Mesendoderm (in vitro differentiated cells): ENCODE measurements around the gene RGS11.

Experiments
- DNase-seq: peaks from one replicate; pipeline ENCODE4 v3.0.0; 2013
- H2AK5ac ChIP-seq: 2 replicates; pipeline ENCODE4 v1.6.1; 2013; ENCODE audit warnings: low read length, inconsistent platforms
- H2BK120ac ChIP-seq: 2 replicates; pipeline ENCODE4 v1.6.1; 2013; ENCODE audit warnings: low read depth, mild to moderate bottlenecking, low read length, moderate library complexity, mixed read lengths
- H2BK15ac ChIP-seq: replicated peaks from 2 replicates; pipeline ENCODE4 v1.6.1; 2013; ENCODE audit warnings: low read depth, mild to moderate bottlenecking, moderate library complexity
- H2BK5ac ChIP-seq: 2 replicates; pipeline ENCODE4 v1.6.1; 2013; ENCODE audit warnings: low read length, inconsistent platforms
- H3K18ac ChIP-seq: 2 replicates; pipeline ENCODE4 v1.6.1; 2013; ENCODE audit warnings: mild to moderate bottlenecking, low read length, mixed read lengths
- H3K23ac ChIP-seq: one replicate; pipeline ENCODE4 v1.6.1; 2013; ENCODE audit warnings: low read length
- H3K27ac ChIP-seq: 2 replicates; pipeline ENCODE4 v1.5.1; 2013; ENCODE audit warnings: low read depth, mild to moderate bottlenecking, inconsistent platforms, low read length, moderate library complexity
- H3K27me3 ChIP-seq: 2 replicates; pipeline ENCODE4 v1.6.1; 2013; ENCODE audit warnings: low read length, control low read depth, mild to moderate bottlenecking, inconsistent platforms; ENCODE audit not compliant: insufficient read depth, poor library complexity
- H3K36me3 ChIP-seq: 2 replicates; pipeline ENCODE4 v1.6.1; 2013; ENCODE audit warnings: low read length, inconsistent platforms; ENCODE audit not compliant: control insufficient read depth, insufficient read depth
- H3K4ac ChIP-seq: one replicate; pipeline ENCODE4 v1.6.1; 2013; ENCODE audit warnings: low read depth, mild to moderate bottlenecking, low read length, moderate library complexity
- H3K4me1 ChIP-seq: 2 replicates; pipeline ENCODE4 v1.6.1; 2013; ENCODE audit warnings: low read depth, low read length, inconsistent platforms; ENCODE audit not compliant: control insufficient read depth
- H3K4me2 ChIP-seq: 2 replicates; pipeline ENCODE4 v1.6.1; 2013; ENCODE audit warnings: low read length
- H3K4me3 ChIP-seq: 2 replicates; pipeline ENCODE4 v1.5.1; 2013; ENCODE audit warnings: mild to moderate bottlenecking, low read length
- H3K56ac ChIP-seq: one replicate; pipeline ENCODE4 v1.6.1; 2013; ENCODE audit warnings: low read length
- H3K79me1 ChIP-seq: 2 replicates; pipeline ENCODE4 v1.6.1; 2013; ENCODE audit warnings: low read length, inconsistent platforms
- H3K79me2 ChIP-seq: 2 replicates; pipeline ENCODE4 v1.6.1; 2013; ENCODE audit warnings: mild to moderate bottlenecking, low read length; ENCODE audit not compliant: control insufficient read depth, insufficient read depth
- H3K9ac ChIP-seq: 2 replicates; pipeline ENCODE4 v1.6.1; 2013; ENCODE audit warnings: low read length, inconsistent platforms
- H4K5ac ChIP-seq: one replicate; pipeline ENCODE4 v1.6.1; 2013; ENCODE audit warnings: low read length
- H4K8ac ChIP-seq: one replicate; pipeline ENCODE4 v1.6.1; 2013; ENCODE audit warnings: low read depth, mild to moderate bottlenecking, control low read depth, low read length, moderate library complexity
- WGBS: extraction: QIAGEN DNeasy Blood & Tissue Kit; methylation state at CpG from one replicate; pipeline ENCODE4 v1.1.7; 2013; ENCODE audit warnings: low lambda C conversion rate, missing lambda C conversion rate; ENCODE audit not compliant: insufficient coverage; ENCODE audit errors: extremely low coverage; 5-methylcytosine and 5-hydroxymethylcytosine counted together

The RGS11 gene

DNA sequence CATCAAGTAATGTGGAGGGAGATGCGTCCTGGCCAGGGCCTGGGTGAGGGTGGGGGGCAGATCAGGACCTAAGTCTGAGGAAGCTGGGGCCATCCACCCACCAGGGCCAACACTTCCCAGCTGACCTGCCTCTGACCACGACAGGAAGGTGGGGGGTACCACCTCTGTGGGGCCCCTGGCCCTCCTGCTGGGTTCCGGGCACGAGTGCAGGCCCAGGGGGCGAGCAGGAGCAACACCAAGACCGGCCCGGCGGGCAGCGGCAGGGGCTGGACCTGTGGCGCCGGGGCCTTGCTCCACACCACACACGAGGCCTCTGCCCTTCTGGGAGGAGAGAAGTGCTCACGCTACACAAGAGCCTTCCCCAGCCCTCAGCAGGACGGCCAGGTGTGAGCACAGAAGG, 20.5 kb upstream of the RGS11 start:
- H3K79me1 ChIP-seq = no peaks in the 10 kb centered on the region
- no peak overlapping the region for H2BK15ac ChIP-seq
- no peak overlapping the region for H3K18ac ChIP-seq
- no peak overlapping the region for H3K4me3 ChIP-seq
- no peak overlapping the region for H2BK120ac ChIP-seq
- H3K27me3 ChIP-seq = no peaks in the 10 kb centered on the region
- H3K36me3 ChIP-seq = peaks cover 2% of the 10 kb centered on the region
- no peak overlapping the region for H3K4ac ChIP-seq
- H3K4me2 ChIP-seq = no peak overlapping the region
- no peak overlapping the region for H4K5ac ChIP-seq
- H2BK5ac ChIP-seq = no peak overlapping the region
- H3K79me2 ChIP-seq = no peaks in the 10 kb centered on the region
- H2AK5ac ChIP-seq = no peak overlapping the region
- no CpG with 5 or more reads among the region's 14 CpGs for WGBS
- no peak overlapping the region for H3K56ac ChIP-seq
- H4K8ac ChIP-seq = no peak overlapping the region
- DNase-seq = no peak
- H3K23ac ChIP-seq = no peak overlapping the region
- no peaks in the 10 kb centered on the region for H3K4me1 ChIP-seq
- no peak overlapping the region for H3K9ac ChIP-seq
- no peak overlapping the region for H3K27ac ChIP-seq

DNA sequence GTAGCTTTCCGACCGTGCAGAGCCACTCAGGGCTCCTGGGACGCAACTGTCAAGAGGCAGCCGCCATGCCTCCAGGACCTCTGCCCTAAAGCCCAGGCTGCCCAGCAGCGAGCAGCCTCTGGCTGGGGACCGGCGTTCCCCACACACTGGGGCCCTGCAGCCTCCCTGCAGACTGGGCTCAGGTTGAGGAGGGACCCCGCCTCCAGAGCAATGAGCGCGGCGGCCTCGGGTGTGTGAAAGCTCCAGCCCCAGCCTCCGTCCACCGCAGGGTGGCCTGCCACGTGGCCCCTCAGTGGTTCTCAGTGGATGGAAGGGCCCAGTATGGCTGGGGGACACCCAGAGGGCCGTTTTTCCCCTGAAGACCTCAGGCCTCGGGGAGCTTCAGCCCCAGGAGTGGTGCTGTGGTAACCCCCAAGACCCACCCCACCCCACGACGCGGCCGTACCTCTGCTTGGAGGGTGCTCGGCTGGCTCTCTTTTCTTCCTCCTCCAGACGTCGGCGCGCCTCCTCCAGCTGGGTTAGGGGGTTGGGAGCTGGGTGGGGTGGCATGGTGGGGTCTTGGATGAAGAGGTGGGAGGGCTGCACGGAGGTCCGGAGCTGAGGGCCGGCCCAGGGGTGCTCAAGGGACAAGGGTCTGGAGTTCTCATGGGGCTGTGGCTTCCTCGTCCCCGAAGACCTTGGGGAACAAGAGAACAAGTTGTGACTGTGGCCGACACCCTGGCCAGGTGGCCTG, 17.5 kb upstream of the RGS11 start:
- no peak overlapping the region for H2AK5ac ChIP-seq
- no peaks in the 10 kb centered on the region for H3K79me2 ChIP-seq
- H3K9ac ChIP-seq = no peak overlapping the region
- H3K36me3 ChIP-seq = peaks cover 5% of the 10 kb centered on the region
- no peak overlapping the region for H3K4me3 ChIP-seq
- H4K5ac ChIP-seq = no peak overlapping the region
- no peak overlapping the region for H2BK120ac ChIP-seq
- H3K4me2 ChIP-seq = no peak overlapping the region
- DNase-seq = no peak
- no CpG with 5 or more reads among the region's 32 CpGs for WGBS
- H3K79me1 ChIP-seq = no peaks in the 10 kb centered on the region
- no peak overlapping the region for H3K23ac ChIP-seq
- no peak overlapping the region for H2BK5ac ChIP-seq
- H4K8ac ChIP-seq = no peak overlapping the region
- no peak overlapping the region for H3K4ac ChIP-seq
- H3K27me3 ChIP-seq = no peaks in the 10 kb centered on the region
- no peak overlapping the region for H3K27ac ChIP-seq
- no peak overlapping the region for H3K56ac ChIP-seq
- H3K18ac ChIP-seq = no peak overlapping the region
- no peaks in the 10 kb centered on the region for H3K4me1 ChIP-seq
- H2BK15ac ChIP-seq = no peak overlapping the region

DNA sequence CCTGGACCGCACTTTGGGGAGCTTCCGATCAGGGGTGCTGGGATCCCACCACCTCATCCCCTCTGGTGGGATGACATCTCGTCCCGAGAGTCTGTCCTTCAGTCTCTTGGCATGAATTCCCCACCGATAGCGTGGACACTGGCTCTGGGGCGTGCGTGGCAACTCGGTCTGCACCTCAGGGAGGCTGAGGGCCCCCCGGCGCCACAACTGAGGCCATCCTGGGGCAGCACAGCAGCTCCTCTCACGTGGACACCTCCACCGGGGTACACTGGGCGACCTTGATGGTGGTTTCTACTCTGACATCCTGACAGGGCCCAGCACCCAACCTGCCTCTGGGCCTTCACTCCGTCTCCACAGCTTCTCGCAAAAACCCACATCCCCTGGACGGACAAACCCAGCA, 15.8 kb upstream of the RGS11 start:
- no peak overlapping the region for H4K8ac ChIP-seq
- no peak overlapping the region for H3K56ac ChIP-seq
- peaks cover 7% of the 10 kb centered on the region for H3K36me3 ChIP-seq
- H2BK120ac ChIP-seq = no peak overlapping the region
- H3K27me3 ChIP-seq = no peaks in the 10 kb centered on the region
- no peak overlapping the region for H3K4ac ChIP-seq
- no peak overlapping the region for H4K5ac ChIP-seq
- H2BK15ac ChIP-seq = no peak overlapping the region
- H3K23ac ChIP-seq = no peak overlapping the region
- no peaks in the 10 kb centered on the region for H3K79me2 ChIP-seq
- H3K79me1 ChIP-seq = no peaks in the 10 kb centered on the region
- H3K27ac ChIP-seq = no peak overlapping the region
- no peak for DNase-seq
- no peak overlapping the region for H3K18ac ChIP-seq
- H3K4me2 ChIP-seq = no peak overlapping the region
- WGBS = no CpG with 5 or more reads among the region's 17 CpGs
- no peak overlapping the region for H2BK5ac ChIP-seq
- no peaks in the 10 kb centered on the region for H3K4me1 ChIP-seq
- no peak overlapping the region for H3K4me3 ChIP-seq
- no peak overlapping the region for H3K9ac ChIP-seq
- H2AK5ac ChIP-seq = no peak overlapping the region

DNA sequence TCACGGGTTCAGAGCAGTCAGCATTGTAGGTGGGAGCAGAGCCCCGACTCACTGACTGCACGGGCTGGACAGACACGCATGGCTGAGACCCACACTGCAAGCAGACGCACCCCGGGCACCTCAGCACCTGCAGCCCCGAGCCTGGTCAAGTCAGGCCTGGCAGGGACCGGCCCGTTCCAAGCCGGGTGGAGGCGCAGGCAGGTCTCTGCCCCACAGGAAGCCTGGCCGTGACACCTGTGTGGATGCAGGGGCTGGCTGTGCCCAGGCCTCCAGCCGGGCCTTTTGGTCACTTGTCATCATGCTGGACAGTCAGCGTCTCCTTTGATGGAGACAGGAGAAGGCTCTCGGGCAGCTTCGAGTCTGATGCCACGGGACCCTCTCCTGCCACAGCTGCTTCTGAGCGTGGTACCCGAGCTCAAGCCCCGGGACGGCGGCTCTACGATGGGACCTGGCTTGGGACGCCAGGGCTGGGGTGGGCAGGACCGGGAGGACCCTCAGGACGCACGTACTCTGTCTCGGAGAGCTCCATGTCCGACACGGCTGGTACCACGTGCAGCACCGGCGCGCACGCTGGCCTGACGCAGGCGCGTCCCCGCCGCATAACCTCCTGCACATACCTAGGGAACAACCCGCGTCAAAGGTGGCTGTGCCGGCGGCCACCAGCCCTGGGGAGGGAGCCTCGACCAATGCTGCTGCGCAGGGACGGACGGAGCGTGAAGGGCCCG, 15.1 kb upstream of the RGS11 start:
- no peak overlapping the region for H2BK120ac ChIP-seq
- no peak overlapping the region for H3K27ac ChIP-seq
- no peak overlapping the region for H3K56ac ChIP-seq
- H2BK15ac ChIP-seq = no peak overlapping the region
- H3K79me2 ChIP-seq = no peaks in the 10 kb centered on the region
- H4K5ac ChIP-seq = no peak overlapping the region
- no peak overlapping the region for H3K4me2 ChIP-seq
- H3K23ac ChIP-seq = no peak overlapping the region
- H3K9ac ChIP-seq = no peak overlapping the region
- no peaks in the 10 kb centered on the region for H3K4me1 ChIP-seq
- H3K27me3 ChIP-seq = no peaks in the 10 kb centered on the region
- no peak overlapping the region for H3K4ac ChIP-seq
- no peak for DNase-seq
- H4K8ac ChIP-seq = no peak overlapping the region
- no peak overlapping the region for H2BK5ac ChIP-seq
- no peak overlapping the region for H2AK5ac ChIP-seq
- H3K79me1 ChIP-seq = no peaks in the 10 kb centered on the region
- peaks cover 7% of the 10 kb centered on the region for H3K36me3 ChIP-seq
- H3K18ac ChIP-seq = no peak overlapping the region
- no peak overlapping the region for H3K4me3 ChIP-seq
- WGBS = no CpG with 5 or more reads among the region's 50 CpGs

DNA sequence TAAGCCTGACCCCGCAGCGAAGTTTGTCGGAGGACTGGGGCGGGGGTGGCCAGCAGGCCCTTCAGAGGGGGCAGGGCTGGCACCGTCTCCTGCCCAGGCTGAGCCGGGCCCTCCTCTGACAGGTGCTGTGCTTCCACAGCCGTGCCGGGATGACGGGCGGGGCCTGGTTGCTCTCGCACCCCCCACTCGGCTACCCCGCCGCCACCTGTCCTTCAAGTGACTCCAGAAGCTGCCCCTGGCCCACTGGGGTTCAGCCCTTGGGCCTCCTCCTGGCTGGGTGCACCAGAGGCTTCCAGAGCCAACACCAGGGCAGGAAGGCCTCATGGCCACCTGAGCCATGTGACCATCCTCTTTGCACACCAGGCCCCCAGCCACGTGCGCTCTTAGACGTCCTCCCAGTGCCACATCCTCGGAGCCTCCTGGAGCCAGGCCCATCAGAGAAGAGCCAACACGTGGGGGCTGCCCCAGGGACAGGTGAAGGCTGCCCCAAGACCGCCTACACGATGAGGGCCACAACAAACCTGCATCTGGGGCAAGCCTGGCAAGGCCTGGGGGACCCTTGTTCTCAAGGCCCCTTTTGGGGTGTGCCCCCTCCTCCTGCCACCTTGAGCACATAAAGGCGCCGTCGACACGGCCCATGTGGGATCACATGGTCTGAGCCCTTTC, 14.4 kb upstream of the RGS11 start:
- no peak overlapping the region for H3K4me3 ChIP-seq
- H3K4me2 ChIP-seq = no peak overlapping the region
- H4K5ac ChIP-seq = no peak overlapping the region
- peaks cover 7% of the 10 kb centered on the region for H3K36me3 ChIP-seq
- no peaks in the 10 kb centered on the region for H3K79me2 ChIP-seq
- no peaks in the 10 kb centered on the region for H3K27me3 ChIP-seq
- no peak for DNase-seq
- H3K23ac ChIP-seq = no peak overlapping the region
- no peak overlapping the region for H2BK120ac ChIP-seq
- H2BK15ac ChIP-seq = no peak overlapping the region
- no peak overlapping the region for H3K56ac ChIP-seq
- H4K8ac ChIP-seq = no peak overlapping the region
- no peak overlapping the region for H3K4ac ChIP-seq
- WGBS = no CpG with 5 or more reads among the region's 25 CpGs
- no peak overlapping the region for H2BK5ac ChIP-seq
- no peaks in the 10 kb centered on the region for H3K4me1 ChIP-seq
- H3K79me1 ChIP-seq = no peaks in the 10 kb centered on the region
- H2AK5ac ChIP-seq = no peak overlapping the region
- H3K18ac ChIP-seq = no peak overlapping the region
- no peak overlapping the region for H3K27ac ChIP-seq
- H3K9ac ChIP-seq = no peak overlapping the region
